Prostate gland (tissue), 2 donors: ENCODE measurements around the gene PRKD1. TPM values are rescaled to one million over a fixed set of nuclear protein-coding genes. Genes with fewer than 3 reads are reported as not detected.
A peak's percentile ranks its signal among the peaks of the same experiment; 100 is the strongest.

Experiments
- DNase-seq: peaks from one replicate; pipeline ENCODE4 v3.0.0-alpha.2; 2019; ENCODE audit warnings: low spot score
- H3K27ac ChIP-seq, 2 donors: fragments of 200-600 bp; sonication (generic); 2 replicates each; pipeline ENCODE4 v1.5.1; 2017 to 2019
- H3K27me3 ChIP-seq: fragments of 200-600 bp; sonication (generic); replicated peaks from 2 replicates; pipeline ENCODE4 v1.5.1; 2019; ENCODE audit not compliant: insufficient read depth
- H3K36me3 ChIP-seq, 2 donors: fragments of 200-600 bp; sonication (generic); 1 replicate in 1 of 2; 2 replicates in 1 of 2; pipeline versions ENCODE4 v1.5.1 to v1.8.1; 2017 to 2019
- H3K4me1 ChIP-seq: fragments of 200-600 bp; sonication (generic); replicated peaks from 2 replicates; pipeline ENCODE4 v1.5.1; 2019
- H3K4me3 ChIP-seq, 2 donors: fragments of 200-600 bp; sonication (generic); 2 replicates each; pipeline ENCODE4 v1.5.1; 2017 to 2019
- H3K9me3 ChIP-seq: fragments of 200-600 bp; sonication (generic); 2 replicates; pipeline ENCODE4 v1.5.1; 2017
- POLR2A ChIP-seq: fragments of 450-650 bp; IDR thresholded peaks from one replicate; pipeline ENCODE4 v1.6.1; 2016; ENCODE audit warnings: antibody characterized with exemption, mild to moderate bottlenecking
- POLR2AphosphoS5 ChIP-seq: sonication (generic); formaldehyde crosslinking; IDR thresholded peaks from one replicate; pipeline ENCODE4 v1.6.1; 2017; ENCODE audit warnings: antibody characterized with exemption
- WGBS: methylation state at CpG from one replicate; pipeline ENCODE4 v1.1.5; 2018; 5-methylcytosine and 5-hydroxymethylcytosine counted together
- intact Hi-C: fragments of 100-400 bp; cut with DNase I; formaldehyde crosslinking; loops from one replicate; pipeline ENCODE4 v1.14.2; 2022
- total RNA-seq, 2 donors: library from RNA; depleted of rRNA; stranded (reverse); fragments of >200 nt; gene quantifications; one replicate each; pipeline ENCODE4 v1.1.0, GENCODE V29; 2016
- TF ChIP-seq, protein P1 (sequence below), 4 experiments: fragments of 200-600 bp in 2 of 4; fragments of 450-650 bp in 2 of 4; sonication (generic) in 2 of 4; IDR thresholded peaks; 1 replicate in 3 of 4; 2 replicates in 1 of 4; pipeline ENCODE4 v1.5.1; 2016 to 2019; ENCODE audit warnings: antibody characterized with exemption in 4 of 4, mild to moderate bottlenecking in 2 of 4, moderate library complexity in 2 of 4

Gene PRKD1
- total RNA-seq = 10 to 100 TPM; 45.0 to 82.0 TPM

DNA sequence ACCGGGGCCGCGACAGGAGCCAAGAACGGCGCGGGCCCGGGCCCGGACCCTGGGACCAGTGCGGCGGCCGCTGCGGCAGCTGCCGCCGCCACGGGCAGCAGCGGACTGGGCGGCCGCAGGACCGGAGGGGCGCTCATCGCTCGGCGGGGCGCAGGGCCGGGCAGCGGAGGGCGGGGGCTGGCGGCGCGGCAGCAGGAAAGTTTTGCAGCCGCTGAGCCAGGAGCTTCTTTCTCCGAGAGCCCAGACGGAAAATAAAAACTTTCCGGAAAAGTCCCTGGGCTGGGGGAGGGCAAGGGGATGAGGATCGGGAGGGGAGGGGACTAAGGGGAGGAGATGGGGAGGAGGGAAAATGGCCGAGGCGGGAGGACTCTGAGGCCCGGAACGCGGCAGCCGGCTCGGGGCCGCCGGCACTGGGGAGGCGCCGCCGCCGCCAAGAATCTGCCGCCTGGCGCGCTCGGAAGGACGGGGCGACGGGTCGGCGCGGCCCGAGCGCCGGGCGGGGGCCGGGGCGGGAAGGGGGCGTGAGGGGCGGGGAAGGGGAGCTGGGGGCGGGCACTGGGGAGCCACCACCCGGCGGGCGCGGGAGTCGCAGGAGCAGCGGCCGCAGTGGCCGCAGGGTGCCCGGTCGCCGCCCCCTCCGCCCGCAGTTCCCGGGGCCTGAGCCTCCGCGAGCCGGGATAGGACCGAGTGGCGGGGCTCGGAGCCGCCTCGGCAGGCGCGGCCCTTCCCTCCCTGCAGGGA, at the start of gene PRKD1:
PRKD1 (minus strand) TSS at position 472 of the 741 bp plus-strand sequence.
- DNase-seq = peak; percentile 55
- no peaks in the 10 kb centered on the region for H3K4me1 ChIP-seq
- TF ChIP-seq POLR2AphosphoS5 (no peak), POLR2A (peak; percentile 37)
- TF ChIP-seq, protein P1, sequence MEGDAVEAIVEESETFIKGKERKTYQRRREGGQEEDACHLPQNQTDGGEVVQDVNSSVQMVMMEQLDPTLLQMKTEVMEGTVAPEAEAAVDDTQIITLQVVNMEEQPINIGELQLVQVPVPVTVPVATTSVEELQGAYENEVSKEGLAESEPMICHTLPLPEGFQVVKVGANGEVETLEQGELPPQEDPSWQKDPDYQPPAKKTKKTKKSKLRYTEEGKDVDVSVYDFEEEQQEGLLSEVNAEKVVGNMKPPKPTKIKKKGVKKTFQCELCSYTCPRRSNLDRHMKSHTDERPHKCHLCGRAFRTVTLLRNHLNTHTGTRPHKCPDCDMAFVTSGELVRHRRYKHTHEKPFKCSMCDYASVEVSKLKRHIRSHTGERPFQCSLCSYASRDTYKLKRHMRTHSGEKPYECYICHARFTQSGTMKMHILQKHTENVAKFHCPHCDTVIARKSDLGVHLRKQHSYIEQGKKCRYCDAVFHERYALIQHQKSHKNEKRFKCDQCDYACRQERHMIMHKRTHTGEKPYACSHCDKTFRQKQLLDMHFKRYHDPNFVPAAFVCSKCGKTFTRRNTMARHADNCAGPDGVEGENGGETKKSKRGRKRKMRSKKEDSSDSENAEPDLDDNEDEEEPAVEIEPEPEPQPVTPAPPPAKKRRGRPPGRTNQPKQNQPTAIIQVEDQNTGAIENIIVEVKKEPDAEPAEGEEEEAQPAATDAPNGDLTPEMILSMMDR (IDR thresholded peaks at IDR 0.05) = peak; percentile 18 to 30 (median 28)
- H3K36me3 ChIP-seq = no peaks in the 10 kb centered on the region
- peak within 1 kb of the TSS; percentile 80 to 81 for H3K27ac ChIP-seq
- intact Hi-C loops = loop anchor here (5.0 to 10.0 kb wide), 2 partner anchors 185 to 373 kb away; no protein-coding TSS in a partner anchor
- no peaks in the 10 kb centered on the region for H3K27me3 ChIP-seq
- H3K4me3 ChIP-seq = peak within 1 kb of the TSS; percentile 69 to 79
- H3K9me3 ChIP-seq = no peaks in the 10 kb centered on the region
- under 1% methylated on average over 34 of the region's 91 CpGs for WGBS

DNA sequence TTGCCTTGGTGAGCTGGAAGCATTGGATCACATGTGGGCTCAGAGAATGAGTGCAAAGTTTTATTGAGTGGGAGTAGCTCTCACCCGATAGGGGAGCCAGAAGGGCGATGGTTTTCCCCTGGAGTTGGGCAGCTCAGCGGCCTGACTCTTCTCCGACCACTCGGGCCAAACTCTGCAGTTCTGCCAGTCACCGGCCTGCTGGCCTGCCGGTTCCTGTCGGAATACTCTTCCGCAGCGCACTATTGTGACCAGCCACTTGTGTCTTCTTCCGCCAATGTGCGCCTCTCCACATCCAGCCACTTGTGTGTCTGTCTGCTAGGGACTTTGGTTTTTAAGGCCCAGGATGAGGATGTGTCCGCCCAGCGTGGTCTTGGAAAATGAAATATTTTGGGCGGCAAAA, 43.5 kb upstream of the PRKD1 start:
- H3K27me3 ChIP-seq = no peaks in the 10 kb centered on the region
- no peak for TF ChIP-seq POLR2AphosphoS5
- TF ChIP-seq POLR2A = no peak
- TF ChIP-seq, protein P1 (IDR thresholded peaks at IDR 0.05) = no peak
- no peak overlapping the region for H3K27ac ChIP-seq
- intact Hi-C loops = no loop called here
- no peaks in the 10 kb centered on the region for H3K9me3 ChIP-seq
- no peak for DNase-seq
- no peak overlapping the region for H3K4me3 ChIP-seq
- 94% methylated on average over 15 of the region's 15 CpGs for WGBS
- no peaks in the 10 kb centered on the region for H3K36me3 ChIP-seq
- no peaks in the 10 kb centered on the region for H3K4me1 ChIP-seq

DNA sequence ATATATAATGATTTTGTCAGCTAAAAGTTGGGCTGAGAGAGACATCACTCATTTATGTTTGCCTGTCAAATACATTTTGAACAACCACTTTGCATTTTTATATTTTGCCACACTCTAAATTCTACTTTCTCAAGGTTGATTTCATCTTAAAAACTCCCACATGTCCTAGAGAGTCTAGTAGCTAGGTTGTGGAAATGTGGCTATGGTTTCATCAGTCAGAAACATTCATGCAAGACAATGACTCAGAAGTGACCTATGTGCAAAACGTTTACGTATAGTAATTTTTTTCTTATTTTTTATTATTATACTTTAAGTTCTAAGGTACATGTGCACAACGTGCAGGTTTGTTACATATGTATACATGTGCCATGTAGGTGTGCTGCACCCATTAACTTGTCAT, 27.4 kb upstream of the PRKD1 start:
- intact Hi-C loops = no loop called here
- H3K27me3 ChIP-seq = no peaks in the 10 kb centered on the region
- DNase-seq = no peak
- 93% methylated on average over 3 of the region's 3 CpGs for WGBS
- H3K36me3 ChIP-seq = no peaks in the 10 kb centered on the region
- H3K9me3 ChIP-seq = no peaks in the 10 kb centered on the region
- no peak overlapping the region for H3K4me3 ChIP-seq
- H3K4me1 ChIP-seq = no peaks in the 10 kb centered on the region
- no peak overlapping the region for H3K27ac ChIP-seq
- TF ChIP-seq POLR2A (no peak), POLR2AphosphoS5 (no peak)
- TF ChIP-seq, protein P1 (IDR thresholded peaks at IDR 0.05) = no peak

GRCh38 chr14:29953501-29953900, 25.9 kb upstream of the PRKD1 start:
- Histone ChIP-seq H3K4me1 (no peaks in the 10 kb centered on the region), H3K4me3 (no peak overlapping the region), H3K27ac (no peak overlapping the region), H3K9me3 (no peaks in the 10 kb centered on the region), H3K36me3 (no peaks in the 10 kb centered on the region), H3K27me3 (no peaks in the 10 kb centered on the region)
- 88% methylated on average over 6 of the region's 6 CpGs for WGBS
- intact Hi-C loops = no loop called here
- TF ChIP-seq, protein P1 (IDR thresholded peaks at IDR 0.05) = no peak
- TF ChIP-seq POLR2AphosphoS5 (no peak), POLR2A (no peak)
- no peak for DNase-seq

GRCh38 chr14:29944091-29944490, 16.4 kb upstream of the PRKD1 start:
- DNase-seq = no peak
- Histone ChIP-seq H3K27me3 (no peaks in the 10 kb centered on the region), H3K9me3 (no peaks in the 10 kb centered on the region), H3K4me3 (no peak overlapping the region), H3K27ac (no peak overlapping the region), H3K36me3 (no peaks in the 10 kb centered on the region), H3K4me1 (no peaks in the 10 kb centered on the region)
- TF ChIP-seq POLR2A (no peak), POLR2AphosphoS5 (no peak)
- TF ChIP-seq, protein P1 (IDR thresholded peaks at IDR 0.05) = no peak
- intact Hi-C loops = no loop called here
